Measurements from ENCODE around the gene STRBP.

GRCh38 chr9:123261006-123261677 lies 7.2 kb downstream of the STRBP start:
- TF ChIP-seq POLR2AphosphoS5 (IDR thresholded peaks at IDR 0.05; ENCODE audit: insufficient read depth in 1 of 2, low read depth in 1 of 2), result no peak
- TF ChIP-seq, protein P1, sequence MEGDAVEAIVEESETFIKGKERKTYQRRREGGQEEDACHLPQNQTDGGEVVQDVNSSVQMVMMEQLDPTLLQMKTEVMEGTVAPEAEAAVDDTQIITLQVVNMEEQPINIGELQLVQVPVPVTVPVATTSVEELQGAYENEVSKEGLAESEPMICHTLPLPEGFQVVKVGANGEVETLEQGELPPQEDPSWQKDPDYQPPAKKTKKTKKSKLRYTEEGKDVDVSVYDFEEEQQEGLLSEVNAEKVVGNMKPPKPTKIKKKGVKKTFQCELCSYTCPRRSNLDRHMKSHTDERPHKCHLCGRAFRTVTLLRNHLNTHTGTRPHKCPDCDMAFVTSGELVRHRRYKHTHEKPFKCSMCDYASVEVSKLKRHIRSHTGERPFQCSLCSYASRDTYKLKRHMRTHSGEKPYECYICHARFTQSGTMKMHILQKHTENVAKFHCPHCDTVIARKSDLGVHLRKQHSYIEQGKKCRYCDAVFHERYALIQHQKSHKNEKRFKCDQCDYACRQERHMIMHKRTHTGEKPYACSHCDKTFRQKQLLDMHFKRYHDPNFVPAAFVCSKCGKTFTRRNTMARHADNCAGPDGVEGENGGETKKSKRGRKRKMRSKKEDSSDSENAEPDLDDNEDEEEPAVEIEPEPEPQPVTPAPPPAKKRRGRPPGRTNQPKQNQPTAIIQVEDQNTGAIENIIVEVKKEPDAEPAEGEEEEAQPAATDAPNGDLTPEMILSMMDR (IDR thresholded peaks at IDR 0.05), result no peak
- TF ChIP-seq POLR2A (IDR thresholded peaks at IDR 0.05), result no peak
